Stimulated activated naive CD8-positive, alpha-beta T cell treated with anti-CD3 and anti-CD28 coated beads, Interleukin-15, amount 100 ng/mL, for 72 hours (primary cell): ENCODE data around the gene IFI30.
A peak's percentile ranks its signal among the peaks of the same experiment; 100 is the strongest.

Source experiments
- ATAC-seq: fragments of 150-1000 bp; cut with Tn5 transposase; 2 replicates; pipeline ENCODE4 v1.10.0; 2021; ENCODE audit warnings: mild to moderate bottlenecking, moderate library complexity
- DNase-seq, 2 donors: peaks; one replicate each; pipeline ENCODE4 v3.0.0; 2021 to 2022
- H3K27ac Mint-ChIP-seq, 2 donors: one replicate each; pipeline ENCODE4 v1.8.0; 2022; ENCODE audit warnings: mild to moderate bottlenecking in 2 of 2, mixed read lengths in 2 of 2, moderate library complexity in 2 of 2
- H3K27me3 Mint-ChIP-seq: one replicate; pipeline ENCODE4 v1.8.0; 2022; ENCODE audit warnings: mixed read lengths
- H3K4me1 Mint-ChIP-seq: one replicate; pipeline ENCODE4 v1.8.0; 2022; ENCODE audit warnings: mild to moderate bottlenecking, mixed read lengths
- H3K4me3 Mint-ChIP-seq, 2 donors: one replicate each; pipeline ENCODE4 v1.8.0; 2022; ENCODE audit warnings: mild to moderate bottlenecking in 2 of 2, mixed read lengths in 2 of 2, moderate library complexity in 1 of 2
- H3K9me3 Mint-ChIP-seq, 2 donors: one replicate each; pipeline ENCODE4 v1.8.0; 2022; ENCODE audit warnings: mixed read lengths in 2 of 2

The IFI30 gene

GRCh38 chr19:18159810-18160209, 13.8 kb upstream of the IFI30 start:
- H3K4me3 Mint-ChIP-seq, result peak overlapping the region in 1 of 2 donors; percentile 79

DNA sequence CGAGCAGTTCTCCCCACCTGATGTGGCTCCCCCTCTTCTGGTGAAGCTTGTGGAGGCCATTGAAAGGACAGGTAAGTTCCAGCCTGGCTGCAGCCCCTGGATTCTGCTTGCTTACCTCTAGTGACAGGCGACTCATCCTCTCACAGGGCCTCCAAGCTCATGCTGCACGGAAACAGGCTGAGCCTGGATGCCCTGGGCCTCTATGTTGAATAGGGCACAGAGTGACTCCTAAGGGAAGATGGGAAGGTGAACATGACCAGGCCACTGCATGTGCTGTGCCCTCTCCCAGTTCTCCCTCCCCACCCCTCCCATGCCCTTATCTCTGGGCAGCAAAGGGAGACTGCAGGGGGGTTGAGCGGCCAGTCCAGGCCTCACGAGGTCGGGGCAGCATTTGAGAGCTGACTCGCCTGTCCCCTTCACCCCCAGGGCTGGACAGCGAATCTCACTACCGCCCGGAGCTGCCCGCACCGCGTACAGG, 13.1 kb upstream of the IFI30 start:
- DNase-seq (peak in 1 of 2 donors; percentile 31), ATAC-seq (peak; percentile 2)
- no peaks in the 10 kb centered on the region for H3K9me3 Mint-ChIP-seq
- H3K27ac Mint-ChIP-seq, result peak overlapping the region; percentile 90 to 97
- H3K4me1 Mint-ChIP-seq, result peaks cover 33% of the 10 kb centered on the region
- H3K27me3 Mint-ChIP-seq, result no peaks in the 10 kb centered on the region
- H3K4me3 Mint-ChIP-seq, result peak overlapping the region; percentile 79 to 83

More at GRCh38 chr19:18159810-18160209, 13.8 kb upstream of the IFI30 start:
- no peaks in the 10 kb centered on the region for H3K9me3 Mint-ChIP-seq
- H3K4me1 Mint-ChIP-seq, result peaks cover 38% of the 10 kb centered on the region
- no peak for ATAC-seq
- no peak for DNase-seq
- no peak overlapping the region for H3K27ac Mint-ChIP-seq
- H3K27me3 Mint-ChIP-seq, result no peaks in the 10 kb centered on the region

- ATAC-seq (peak; percentile 91), DNase-seq (peak; percentile 83 to 91)
- peak overlapping the region; percentile 79 to 83 for H3K4me3 Mint-ChIP-seq
- H3K9me3 Mint-ChIP-seq, result no peaks in the 10 kb centered on the region
- peaks cover 30% of the 10 kb centered on the region for H3K4me1 Mint-ChIP-seq
- H3K27ac Mint-ChIP-seq, result peak overlapping the region; percentile 90 to 97
- H3K27me3 Mint-ChIP-seq, result no peaks in the 10 kb centered on the region
These were observed 12.5 kb upstream of the IFI30 start for GRCh38 chr19:18160971-18161635.

DNA sequence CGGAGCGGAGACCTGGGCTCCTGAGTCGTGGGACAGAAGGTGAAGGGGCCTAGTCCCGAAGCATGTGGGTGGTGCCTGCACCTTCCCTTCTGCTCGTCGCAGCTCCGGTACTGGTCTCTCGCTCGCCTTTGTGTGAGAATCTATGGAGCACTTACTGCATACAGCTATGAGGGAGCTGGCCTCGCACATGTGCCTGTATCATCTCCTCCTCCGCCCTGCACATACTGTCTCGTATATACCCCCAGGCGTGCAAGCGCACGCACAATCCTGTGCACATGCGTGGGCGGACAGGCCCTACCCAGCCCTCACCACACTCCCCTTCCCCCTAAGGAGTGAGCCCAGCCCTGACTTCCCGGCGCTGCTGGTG, 12.0 kb upstream of the IFI30 start:
- peaks cover 25% of the 10 kb centered on the region for H3K4me1 Mint-ChIP-seq
- no peaks in the 10 kb centered on the region for H3K9me3 Mint-ChIP-seq
- no peaks in the 10 kb centered on the region for H3K27me3 Mint-ChIP-seq
- peak overlapping the region; percentile 37 to 59 for H3K4me3 Mint-ChIP-seq
- H3K27ac Mint-ChIP-seq, result peak overlapping the region in 1 of 2 donors; percentile 19
- ATAC-seq (peak; percentile 21), DNase-seq (no peak)

DNA sequence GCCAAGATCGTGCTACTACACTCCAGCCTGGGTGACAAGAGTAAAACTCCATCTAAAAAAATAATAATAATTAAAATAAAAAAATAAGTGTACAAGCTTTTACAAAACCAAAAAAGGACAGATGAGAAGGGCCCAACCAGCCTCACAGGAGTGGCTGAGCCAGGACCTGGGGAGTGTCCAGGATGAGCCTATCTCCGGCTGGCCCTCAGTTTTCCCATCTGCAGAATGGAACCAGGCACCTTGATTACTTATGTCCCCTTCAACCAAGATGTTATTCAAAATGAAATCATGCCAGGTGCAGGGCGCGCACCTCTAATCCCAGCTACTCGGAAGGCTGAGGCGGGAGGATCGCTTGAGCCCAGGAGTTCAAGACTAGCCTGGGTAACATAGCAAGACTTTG, 9.5 kb upstream of the IFI30 start:
- Mint-ChIP-seq H3K4me1 (peaks cover 24% of the 10 kb centered on the region), H3K27me3 (no peaks in the 10 kb centered on the region), H3K27ac (no peak overlapping the region), H3K4me3 (no peak overlapping the region), H3K9me3 (no peaks in the 10 kb centered on the region)
- no peak for ATAC-seq
- no peak for DNase-seq

GRCh38 chr19:18165794-18166544, 7.6 kb upstream of the IFI30 start:
- H3K4me3 Mint-ChIP-seq, result no peak overlapping the region
- ATAC-seq (no peak), DNase-seq (no peak)
- peaks cover 15% of the 10 kb centered on the region for H3K4me1 Mint-ChIP-seq
- H3K27me3 Mint-ChIP-seq, result no peaks in the 10 kb centered on the region
- no peak overlapping the region for H3K27ac Mint-ChIP-seq
- H3K9me3 Mint-ChIP-seq, result no peaks in the 10 kb centered on the region

DNA sequence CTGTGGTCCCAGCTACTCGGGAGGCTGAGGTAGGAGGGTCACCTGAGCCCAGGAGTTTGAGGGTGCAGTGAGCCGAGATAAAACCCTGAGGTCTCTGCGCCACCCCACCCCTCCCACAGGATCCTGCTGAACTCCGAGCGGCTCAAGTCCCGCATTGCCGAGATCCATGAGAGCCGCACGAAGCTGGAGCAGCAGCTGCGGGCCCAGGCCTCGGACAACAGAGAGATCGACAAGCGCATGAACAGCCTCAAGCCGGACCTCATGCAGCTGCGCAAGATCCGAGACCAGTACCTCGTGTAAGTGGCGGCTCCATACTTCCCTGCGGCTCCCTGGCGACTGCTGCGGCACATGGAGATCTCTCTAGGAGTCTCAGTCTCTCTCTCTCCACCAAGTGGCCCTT, 6.6 kb upstream of the IFI30 start:
- Mint-ChIP-seq H3K4me1 (peaks cover 14% of the 10 kb centered on the region), H3K27me3 (no peaks in the 10 kb centered on the region), H3K27ac (no peak overlapping the region), H3K9me3 (no peaks in the 10 kb centered on the region), H3K4me3 (no peak overlapping the region)
- no peak for DNase-seq
- ATAC-seq, result no peak

GRCh38 chr19:18167975-18168645, 5.5 kb upstream of the IFI30 start:
- H3K4me3 Mint-ChIP-seq, result no peak overlapping the region
- H3K27ac Mint-ChIP-seq, result peak overlapping the region in 1 of 2 donors; percentile 48
- H3K9me3 Mint-ChIP-seq, result no peaks in the 10 kb centered on the region
- peak; percentile 67 to 71 for DNase-seq
- peak; percentile 94 for ATAC-seq
- H3K4me1 Mint-ChIP-seq, result peaks cover 18% of the 10 kb centered on the region
- no peaks in the 10 kb centered on the region for H3K27me3 Mint-ChIP-seq

DNA sequence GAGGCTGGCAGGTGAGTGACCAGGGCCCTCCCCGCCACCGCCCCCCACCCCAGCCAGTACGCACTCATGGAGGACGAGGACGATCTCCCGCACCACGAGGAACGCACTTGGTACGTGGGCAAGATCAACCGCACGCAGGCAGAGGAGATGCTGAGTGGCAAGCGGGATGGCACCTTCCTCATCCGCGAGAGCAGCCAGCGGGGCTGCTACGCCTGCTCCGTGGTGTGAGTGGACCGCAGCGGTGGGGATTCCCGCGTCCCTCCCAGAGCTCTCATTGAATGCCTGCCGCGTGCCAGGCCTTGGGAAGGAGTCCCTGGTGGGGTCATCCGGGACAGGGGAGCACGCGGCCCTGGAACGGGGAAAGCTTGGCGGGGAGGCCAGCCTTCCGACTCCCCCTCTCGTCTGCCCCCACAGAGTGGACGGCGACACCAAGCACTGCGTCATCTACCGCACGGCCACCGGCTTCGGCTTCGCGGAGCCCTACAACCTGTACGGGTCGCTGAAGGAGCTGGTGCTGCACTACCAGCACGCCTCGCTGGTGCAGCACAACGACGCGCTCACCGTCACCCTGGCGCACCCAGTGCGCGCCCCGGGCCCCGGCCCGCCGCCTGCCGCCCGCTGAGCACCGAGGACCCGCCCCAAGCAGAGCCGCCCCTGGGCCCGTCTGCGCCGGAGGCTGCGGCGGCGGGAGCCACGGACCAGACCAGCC, 4.8 kb upstream of the IFI30 start:
- Mint-ChIP-seq H3K27me3 (no peaks in the 10 kb centered on the region), H3K4me1 (peaks cover 26% of the 10 kb centered on the region), H3K27ac (no peak overlapping the region), H3K4me3 (no peak overlapping the region), H3K9me3 (no peaks in the 10 kb centered on the region)
- no peak for DNase-seq
- no peak for ATAC-seq

DNA sequence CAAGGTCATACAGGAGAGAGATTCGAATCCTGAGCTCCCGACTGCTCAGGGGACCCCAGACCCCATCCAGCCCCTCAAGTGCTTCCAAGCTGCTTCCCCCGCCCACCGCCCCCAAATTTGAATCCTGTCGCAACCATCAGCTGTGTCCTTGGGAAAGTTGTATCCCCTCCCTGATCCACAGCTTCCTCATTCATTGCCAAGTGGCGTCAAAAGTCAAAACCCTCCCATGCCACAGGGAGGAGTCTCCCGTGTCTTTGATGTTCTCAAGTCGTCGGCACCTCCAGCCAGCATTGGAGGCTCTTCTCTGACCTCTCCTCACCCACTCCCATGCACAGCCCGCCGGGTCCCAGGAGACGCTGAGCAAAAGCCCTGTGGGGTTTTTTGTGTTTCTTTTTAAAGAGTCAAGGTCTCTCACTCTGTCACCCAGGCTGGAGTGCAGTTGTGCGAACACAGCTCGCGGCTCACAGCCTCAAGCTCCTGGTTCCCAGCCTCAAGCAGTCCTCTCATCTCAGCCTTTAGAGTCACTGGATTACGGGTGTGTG, 2.8 kb upstream of the IFI30 start:
- ATAC-seq, result no peak
- peaks cover 43% of the 10 kb centered on the region for H3K4me1 Mint-ChIP-seq
- no peaks in the 10 kb centered on the region for H3K27me3 Mint-ChIP-seq
- no peak overlapping the region for H3K27ac Mint-ChIP-seq
- H3K9me3 Mint-ChIP-seq, result no peaks in the 10 kb centered on the region
- no peak for DNase-seq
- no peak overlapping the region for H3K4me3 Mint-ChIP-seq

- Mint-ChIP-seq H3K27ac (no peak overlapping the region), H3K27me3 (no peaks in the 10 kb centered on the region), H3K4me1 (peaks cover 43% of the 10 kb centered on the region), H3K4me3 (no peak overlapping the region), H3K9me3 (no peaks in the 10 kb centered on the region)
- ATAC-seq (no peak), DNase-seq (no peak)
These were observed 1.8 kb upstream of the IFI30 start for GRCh38 chr19:18171605-18172327.

- DNase-seq (no peak), ATAC-seq (no peak)
- Mint-ChIP-seq H3K9me3 (no peaks in the 10 kb centered on the region), H3K4me3 (peak overlapping the region; percentile 66 to 68), H3K27me3 (no peaks in the 10 kb centered on the region), H3K27ac (peak overlapping the region; percentile 68 to 80), H3K4me1 (peaks cover 43% of the 10 kb centered on the region)
These were observed 1.1 kb upstream of the IFI30 start for GRCh38 chr19:18172331-18173053.

DNA sequence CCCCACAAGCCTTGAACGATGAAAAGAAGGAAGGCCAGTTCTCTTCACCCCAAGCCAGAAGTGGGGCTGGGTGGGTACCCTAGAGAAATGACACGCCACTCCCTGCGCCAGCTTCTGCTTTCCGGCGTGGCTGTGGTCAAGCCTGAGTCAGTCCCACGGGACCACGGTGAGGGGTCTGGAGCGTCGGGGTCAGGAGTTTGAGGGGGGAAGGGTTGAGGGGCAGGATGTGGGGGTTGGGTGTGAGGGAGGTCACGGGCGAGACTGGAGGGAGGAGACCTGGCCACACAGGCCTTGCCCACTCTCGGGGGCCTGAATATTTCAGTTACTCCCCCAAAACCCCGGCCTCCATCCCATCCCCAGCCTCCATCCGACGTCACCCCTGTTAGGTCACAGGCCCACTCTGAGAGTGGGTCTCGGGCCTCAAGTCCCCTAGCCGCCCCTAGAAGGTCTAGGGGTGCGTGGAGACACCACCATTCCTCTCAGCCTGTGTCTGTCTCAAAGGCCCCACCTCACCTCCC, 500 bp upstream of the IFI30 start:
- no peaks in the 10 kb centered on the region for H3K27me3 Mint-ChIP-seq
- H3K4me3 Mint-ChIP-seq, result peak overlapping the region; percentile 89 to 92
- H3K27ac Mint-ChIP-seq, result peak overlapping the region; percentile 80 to 87
- peaks cover 39% of the 10 kb centered on the region for H3K4me1 Mint-ChIP-seq
- H3K9me3 Mint-ChIP-seq, result no peaks in the 10 kb centered on the region
- no peak for ATAC-seq
- DNase-seq, result no peak

GRCh38 chr19:18174983-18175382, 1.4 kb downstream of the IFI30 start:
- Mint-ChIP-seq H3K9me3 (no peaks in the 10 kb centered on the region), H3K27ac (no peak overlapping the region), H3K4me1 (peaks cover 36% of the 10 kb centered on the region), H3K27me3 (no peaks in the 10 kb centered on the region), H3K4me3 (peak overlapping the region in 1 of 2 donors; percentile 92)
- DNase-seq, result no peak
- no peak for ATAC-seq
